ENCODE measurements around the gene TMEM190. TPM values are rescaled to one million over a fixed set of nuclear protein-coding genes. Genes with fewer than 3 reads are reported as not detected.
"Not testable (repeated sequence)": the region's sequence is repeated elsewhere in the genome, so short reads cannot be mapped to it uniquely, and the experiment has no call there.

The TMEM190 gene
- total RNA-seq, result not detected

GRCh38 chr19:55376241-55376933 is at the start of gene TMEM190:
Gene TMEM190 (plus strand): TSS chr19:55376826. CDS start chr19:55376854, 28 bp downstream.
- peak; percentile 10 for ATAC-seq
- DNase-seq (ENCODE audit: low spot score), result no peak

- not testable (repeated sequence) for ATAC-seq; DNase-seq (ENCODE audit: low spot score)
These were observed 47.8 kb upstream of the TMEM190 start for GRCh38 chr19:55328774-55329318.

GRCh38 chr19:55329791-55330190 is 46.8 kb upstream of the TMEM190 start:
- not testable (repeated sequence) for DNase-seq (ENCODE audit: low spot score); ATAC-seq

GRCh38 chr19:55333870-55334269 is 42.8 kb upstream of the TMEM190 start:
- DNase-seq (ENCODE audit: low spot score), result no peak
- ATAC-seq, result peak; percentile 57

GRCh38 chr19:55336101-55336500 is 40.5 kb upstream of the TMEM190 start:
- no peak for ATAC-seq
- no peak for DNase-seq (ENCODE audit: low spot score)

GRCh38 chr19:55339105-55339888 is 37.3 kb upstream of the TMEM190 start, which contains the start of gene KMT5C:
Gene KMT5C (plus strand): TSS chr19:55339876. CDS start chr19:55341937, 2,061 bp downstream.
- DNase-seq (ENCODE audit: low spot score) (peak; percentile 100), ATAC-seq (peak; percentile 86)

GRCh38 chr19:55339889-55340783 is 36.5 kb upstream of the TMEM190 start:
- DNase-seq (ENCODE audit: low spot score) (peak; percentile 58), ATAC-seq (no peak)

- ATAC-seq (no peak), DNase-seq (ENCODE audit: low spot score) (no peak)
These were observed 35.9 kb upstream of the TMEM190 start for GRCh38 chr19:55340784-55341147.

GRCh38 chr19:55341171-55341588 is 35.4 kb upstream of the TMEM190 start:
- ATAC-seq (no peak), DNase-seq (ENCODE audit: low spot score) (no peak)

GRCh38 chr19:55341595-55342531 is 34.8 kb upstream of the TMEM190 start:
- ATAC-seq (no peak), DNase-seq (ENCODE audit: low spot score) (no peak)

- DNase-seq (ENCODE audit: low spot score), result no peak
- no peak for ATAC-seq
These were observed 32.2 kb upstream of the TMEM190 start for GRCh38 chr19:55344444-55344843.

GRCh38 chr19:55345101-55345817 is 31.4 kb upstream of the TMEM190 start:
- ATAC-seq (no peak), DNase-seq (ENCODE audit: low spot score) (no peak)

- ATAC-seq, result peak; percentile 18
These were observed 30.6 kb upstream of the TMEM190 start for GRCh38 chr19:55345818-55346724.

GRCh38 chr19:55346725-55347441 is 29.7 kb upstream of the TMEM190 start:
- DNase-seq (ENCODE audit: low spot score) (no peak), ATAC-seq (no peak)

More at GRCh38 chr19:55345818-55346724, 30.6 kb upstream of the TMEM190 start:
- no peak for DNase-seq (ENCODE audit: low spot score)

- no peak for ATAC-seq
- no peak for DNase-seq (ENCODE audit: low spot score)
These were observed 29.1 kb upstream of the TMEM190 start for GRCh38 chr19:55347442-55348009.

GRCh38 chr19:55348317-55349034 is 28.1 kb upstream of the TMEM190 start:
- DNase-seq (ENCODE audit: low spot score), result no peak
- ATAC-seq, result no peak
